NCI-H226 (cell line): ENCODE data around the gene ZNF451.
"Not testable (repeated sequence)": the region's sequence is repeated elsewhere in the genome, so short reads cannot be mapped to it uniquely, and the experiment has no call there.

Source experiments
- DNase-seq: peaks from one replicate; pipeline ENCODE4 v3.0.0-alpha.2; 2015

ZNF451 gene

GRCh38 chr6:57089687-57090457 is at the start of gene ZNF451:
Gene ZNF451 (plus strand): TSS chr6:57090188. CDS start chr6:57090254, 66 bp downstream.
- DNase-seq: peak; percentile 98

GRCh38 chr6:57044061-57044460 is 45.9 kb upstream of the ZNF451 start:
- DNase-seq: not testable (repeated sequence)

GRCh38 chr6:57044568-57044967 is 45.4 kb upstream of the ZNF451 start:
- no peak for DNase-seq

GRCh38 chr6:57046332-57047256 is 43.4 kb upstream of the ZNF451 start, which contains the start of gene KIAA1586:
Gene KIAA1586 (plus strand): TSS chr6:57046693. CDS start chr6:57046756, 63 bp downstream.
- peak; percentile 91 for DNase-seq

GRCh38 chr6:57047257-57047585 is 42.8 kb upstream of the ZNF451 start:
- not testable (repeated sequence) for DNase-seq

- not testable (repeated sequence) for DNase-seq
These were observed 42.1 kb upstream of the ZNF451 start for GRCh38 chr6:57047859-57048258.

GRCh38 chr6:57048577-57048976 is 41.4 kb upstream of the ZNF451 start:
- no peak for DNase-seq

- no peak for DNase-seq
These were observed 26.1 kb upstream of the ZNF451 start for GRCh38 chr6:57063847-57064246.

GRCh38 chr6:57064809-57065208 is 25.2 kb upstream of the ZNF451 start:
- no peak for DNase-seq

- no peak for DNase-seq
These were observed 21.9 kb upstream of the ZNF451 start for GRCh38 chr6:57068061-57068460.

- no peak for DNase-seq
These were observed 20.8 kb upstream of the ZNF451 start for GRCh38 chr6:57069228-57069627.

GRCh38 chr6:57069920-57070331 is 20.1 kb upstream of the ZNF451 start:
- DNase-seq: no peak

GRCh38 chr6:57072108-57072507 is 17.9 kb upstream of the ZNF451 start:
- no peak for DNase-seq

GRCh38 chr6:57074383-57074782 is 15.6 kb upstream of the ZNF451 start:
- no peak for DNase-seq

- no peak for DNase-seq
These were observed 14.9 kb upstream of the ZNF451 start for GRCh38 chr6:57075092-57075491.

- no peak for DNase-seq
These were observed 11.3 kb upstream of the ZNF451 start for GRCh38 chr6:57078531-57079207.

- no peak for DNase-seq
These were observed 4.5 kb upstream of the ZNF451 start for GRCh38 chr6:57085471-57085870.

GRCh38 chr6:57086843-57087242 is 3.1 kb upstream of the ZNF451 start:
- no peak for DNase-seq

GRCh38 chr6:57087916-57088315 is 2.1 kb upstream of the ZNF451 start:
- DNase-seq: no peak

GRCh38 chr6:57089265-57089664 is 723 bp upstream of the ZNF451 start:
- no peak for DNase-seq

GRCh38 chr6:57090458-57091067 is 575 bp downstream of the ZNF451 start:
- not testable (repeated sequence) for DNase-seq

GRCh38 chr6:57091375-57091774 is 1.4 kb downstream of the ZNF451 start:
- DNase-seq: not testable (repeated sequence)

- no peak for DNase-seq
These were observed 4.7 kb downstream of the ZNF451 start for GRCh38 chr6:57094689-57095088.
